OCI-LY7 (cell line): Measurements from ENCODE around the gene ARTN. TPM values are rescaled to one million over a fixed set of nuclear protein-coding genes. Genes with fewer than 3 reads are reported as not detected.

Experiments used
- BruUV-seq: library from RNA; stranded (reverse); fragments of 400-500 nt; replicated peaks from 2 replicates; lab custom pipeline; 2021; lab: Mats Ljungman, UMichigan
- CTCF ChIA-PET: fragments of 300-600 bp; sonication (Branson Sonifier 250); formaldehyde crosslinking; loops from one replicate; lab custom pipeline; 2022; ENCODE audit warnings: antibody characterized with exemption; ENCODE audit not compliant: unreplicated experiment; lab: Charles Lee
- POLR2A ChIA-PET: fragments of 300-600 bp; sonication (Branson Sonifier 250); formaldehyde crosslinking; loops from one replicate; lab custom pipeline; 2022; ENCODE audit warnings: antibody characterized with exemption; lab: Charles Lee
- DNase-seq: peaks from one replicate; pipeline ENCODE4 v3.0.0-alpha.2; 2015; ENCODE audit warnings: low spot score
- H2AFZ ChIP-seq: fragments of 200-600 bp; sonication (generic), shearing (Covaris generic); 2 replicates; pipeline ENCODE4 v1.6.1; 2014; ENCODE audit warnings: mild to moderate bottlenecking, antibody characterized with exemption, low read length, moderate library complexity
- H3K27ac ChIP-seq: fragments of 200-600 bp; sonication (generic); 2 replicates; pipeline ENCODE4 v1.5.1; 2014; ENCODE audit warnings: mixed run types, low read depth, mild to moderate bottlenecking, moderate library complexity, low read length, inconsistent platforms; ENCODE audit not compliant: poor library complexity, severe bottlenecking
- H3K36me3 ChIP-seq: fragments of 200-600 bp; sonication (generic); 2 replicates; pipeline ENCODE4 v1.6.1; 2014; ENCODE audit warnings: mild to moderate bottlenecking, antibody characterized with exemption, low read length, moderate library complexity, mixed read lengths; ENCODE audit not compliant: insufficient read depth
- H3K4me1 ChIP-seq: fragments of 200-600 bp; sonication (generic); 2 replicates; pipeline ENCODE4 v1.5.1; 2014; ENCODE audit warnings: mild to moderate bottlenecking, low read length; ENCODE audit not compliant: insufficient read depth, poor library complexity, severe bottlenecking
- H3K4me2 ChIP-seq: fragments of 200-600 bp; sonication (generic); 2 replicates; pipeline ENCODE4 v1.6.1; 2014; ENCODE audit warnings: mild to moderate bottlenecking, low read length
- H3K4me3 ChIP-seq: fragments of 200-600 bp; sonication (generic); 2 replicates; pipeline ENCODE4 v1.5.1; 2014; ENCODE audit warnings: mild to moderate bottlenecking, low read depth, low read length; ENCODE audit not compliant: poor library complexity, severe bottlenecking
- H3K79me2 ChIP-seq: fragments of 200-600 bp; sonication (generic); 2 replicates; pipeline ENCODE4 v1.6.1; 2016; ENCODE audit warnings: low read depth, mild to moderate bottlenecking, low read length, moderate library complexity, mixed read lengths; ENCODE audit not compliant: insufficient read depth
- H3K9me2 ChIP-seq: fragments of 200-600 bp; sonication (generic); 2 replicates; pipeline ENCODE4 v1.6.1; 2016; ENCODE audit warnings: mild to moderate bottlenecking, low read length, mixed read lengths; ENCODE audit not compliant: insufficient read depth
- H3K9me3 ChIP-seq: fragments of 200-600 bp; sonication (generic); 2 replicates; pipeline ENCODE4 v1.6.1; 2014; ENCODE audit warnings: mild to moderate bottlenecking, mixed run types, low read length, mixed read lengths
- H4K20me1 ChIP-seq: fragments of 200-600 bp; sonication (generic); 2 replicates; pipeline ENCODE4 v1.6.1; 2014; ENCODE audit warnings: mild to moderate bottlenecking, antibody characterized with exemption, low read length, moderate library complexity, mixed read lengths; ENCODE audit not compliant: insufficient read depth
- EZH2phosphoT487 ChIP-seq: fragments of 200-600 bp; sonication (generic); IDR thresholded peaks from 2 replicates; pipeline ENCODE4 v1.6.1; 2018; ENCODE audit warnings: low read depth, borderline replicate concordance, mild to moderate bottlenecking, mixed run types, antibody characterized with exemption, low read length, moderate library complexity, mixed read lengths
- intact Hi-C: fragments of 100-400 bp; cut with micrococcal nuclease; formaldehyde crosslinking; loops from one replicate; pipeline ENCODE4 v1.10.0; 2022; ENCODE audit not compliant: unreplicated experiment
- total RNA-seq, 2 experiments: library from RNA; depleted of rRNA in 1 of 2; stranded (reverse); fragments of >200 nt in 1 of 2; shearing (Covaris generic) in 1 of 2; gene quantifications; 2 replicates each; pipeline ENCODE4 v1.2.3, GENCODE V29; 2014 to 2022
- TF ChIP-seq, protein P1 (sequence below): fragments of 200-600 bp; sonication (generic); conservative IDR thresholded peaks from 2 replicates; pipeline ENCODE4 v1.5.1; 2014; ENCODE audit warnings: mild to moderate bottlenecking, antibody characterized with exemption, low read length, moderate library complexity, mixed read lengths

Gene ARTN
- total RNA-seq, 2 experiments from 2014 or later: 0.44 to 1.2 TPM

DNA sequence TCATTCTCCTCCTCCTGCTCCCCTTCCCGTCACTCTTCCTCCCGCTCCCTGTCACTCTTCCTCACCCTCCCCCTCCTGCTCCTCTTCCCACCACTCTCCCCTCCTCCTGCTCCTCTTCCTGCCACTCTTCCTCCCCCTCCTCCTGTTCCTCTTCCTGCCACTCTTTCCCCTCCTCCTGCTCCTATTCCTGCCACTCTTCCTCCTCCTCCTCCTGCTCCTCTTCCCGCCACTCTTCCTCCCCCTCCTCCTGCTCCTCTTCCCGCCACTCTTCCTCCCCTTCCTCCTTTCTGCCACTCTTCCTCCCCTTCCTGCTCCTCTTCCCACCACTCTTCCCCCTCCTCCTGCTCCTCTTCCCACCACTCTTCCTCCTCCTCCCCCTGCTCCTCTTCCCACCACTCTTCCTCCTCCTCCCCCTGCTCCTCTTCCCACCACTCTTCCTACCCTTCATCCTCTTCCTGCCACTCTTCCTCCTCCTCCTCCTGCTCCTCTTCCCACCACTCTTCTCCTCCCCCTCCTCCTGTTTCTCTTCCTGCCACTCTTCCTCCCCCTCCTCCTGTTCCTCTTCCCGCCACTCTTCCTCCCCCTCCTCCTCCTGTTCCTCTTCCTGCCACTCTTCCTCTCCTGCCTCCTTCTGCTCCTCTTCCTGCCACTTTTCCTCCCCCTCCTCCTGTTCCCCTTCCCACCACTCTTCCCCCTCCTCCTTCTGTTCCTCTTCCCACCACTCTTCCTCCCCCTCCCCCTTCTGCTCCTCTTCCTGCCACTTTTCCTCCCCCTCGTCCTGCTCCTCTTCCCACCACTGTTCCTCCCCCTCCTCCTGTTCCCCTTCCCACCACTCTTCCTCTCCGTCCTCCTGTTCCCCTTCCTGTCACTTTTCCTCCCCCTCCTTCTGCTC, 28.7 kb upstream of the ARTN start:
- Histone ChIP-seq H4K20me1 (no peaks in the 10 kb centered on the region), H3K9me2 (no peaks in the 10 kb centered on the region), H3K27ac (no peak overlapping the region), H3K4me1 (no peaks in the 10 kb centered on the region), H3K9me3 (no peaks in the 10 kb centered on the region), H3K36me3 (no peaks in the 10 kb centered on the region), H3K79me2 (no peaks in the 10 kb centered on the region), H3K4me2 (no peak overlapping the region), H3K4me3 (no peak overlapping the region), H2AFZ (no peak overlapping the region)
- BruUV-seq: no TSS peak
- DNase-seq: no peak
- TF ChIP-seq, protein P1, sequence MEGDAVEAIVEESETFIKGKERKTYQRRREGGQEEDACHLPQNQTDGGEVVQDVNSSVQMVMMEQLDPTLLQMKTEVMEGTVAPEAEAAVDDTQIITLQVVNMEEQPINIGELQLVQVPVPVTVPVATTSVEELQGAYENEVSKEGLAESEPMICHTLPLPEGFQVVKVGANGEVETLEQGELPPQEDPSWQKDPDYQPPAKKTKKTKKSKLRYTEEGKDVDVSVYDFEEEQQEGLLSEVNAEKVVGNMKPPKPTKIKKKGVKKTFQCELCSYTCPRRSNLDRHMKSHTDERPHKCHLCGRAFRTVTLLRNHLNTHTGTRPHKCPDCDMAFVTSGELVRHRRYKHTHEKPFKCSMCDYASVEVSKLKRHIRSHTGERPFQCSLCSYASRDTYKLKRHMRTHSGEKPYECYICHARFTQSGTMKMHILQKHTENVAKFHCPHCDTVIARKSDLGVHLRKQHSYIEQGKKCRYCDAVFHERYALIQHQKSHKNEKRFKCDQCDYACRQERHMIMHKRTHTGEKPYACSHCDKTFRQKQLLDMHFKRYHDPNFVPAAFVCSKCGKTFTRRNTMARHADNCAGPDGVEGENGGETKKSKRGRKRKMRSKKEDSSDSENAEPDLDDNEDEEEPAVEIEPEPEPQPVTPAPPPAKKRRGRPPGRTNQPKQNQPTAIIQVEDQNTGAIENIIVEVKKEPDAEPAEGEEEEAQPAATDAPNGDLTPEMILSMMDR: no peak
- TF ChIP-seq EZH2phosphoT487: no peak
- POLR2A ChIA-PET: no interaction called here
- CTCF ChIA-PET: no interaction called here
- intact Hi-C loops: no loop called here

DNA sequence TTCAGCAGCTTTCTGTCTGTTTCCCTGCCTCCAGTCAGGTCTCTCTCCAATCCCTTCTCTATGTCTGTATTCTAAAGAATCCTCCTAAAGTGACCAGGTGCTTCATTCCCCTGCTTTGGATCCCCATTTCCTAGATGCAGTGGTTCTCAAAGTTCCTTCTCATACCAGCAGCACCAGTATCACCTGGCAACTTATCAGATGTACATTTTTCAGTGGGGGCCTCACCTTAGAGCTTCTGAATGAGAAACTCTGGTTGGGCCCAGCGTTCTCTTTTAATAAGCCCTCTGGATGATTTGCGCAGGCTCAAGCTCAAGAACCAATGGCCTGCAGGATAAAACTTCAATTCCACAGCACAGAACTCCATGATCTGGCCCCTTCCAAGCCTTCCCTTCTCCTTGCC, 25.4 kb upstream of the ARTN start:
- POLR2A ChIA-PET: no interaction called here
- BruUV-seq: no TSS peak

More for the DNA sequence above, 25.4 kb upstream of the ARTN start:
- H3K4me3 ChIP-seq: no peak overlapping the region
- H3K9me3 ChIP-seq: no peaks in the 10 kb centered on the region
- H3K36me3 ChIP-seq: no peaks in the 10 kb centered on the region
- DNase-seq: no peak
- no peak overlapping the region for H2AFZ ChIP-seq
- CTCF ChIA-PET: no interaction called here
- H3K4me1 ChIP-seq: no peaks in the 10 kb centered on the region
- H3K9me2 ChIP-seq: no peaks in the 10 kb centered on the region
- no peaks in the 10 kb centered on the region for H3K79me2 ChIP-seq
- H3K27ac ChIP-seq: no peak overlapping the region
- H3K4me2 ChIP-seq: no peak overlapping the region
- no peak for TF ChIP-seq EZH2phosphoT487
- TF ChIP-seq, protein P1: no peak
- intact Hi-C loops: no loop called here
- no peaks in the 10 kb centered on the region for H4K20me1 ChIP-seq
